Neural crest cell (in vitro differentiated cells): ENCODE results near the gene DYNC1LI1. TPM values are rescaled to one million over a fixed set of nuclear protein-coding genes. Genes with fewer than 3 reads are reported as not detected.

Experiments
- DNase-seq: peaks from one replicate; pipeline ENCODE4 v3.0.0; 2021; ENCODE audit warnings: low read depth, mixed read lengths, low spot score
- H3K27ac Mint-ChIP-seq: one replicate; pipeline ENCODE4 v1.8.0; 2021; ENCODE audit warnings: mild to moderate bottlenecking, mixed read lengths; ENCODE audit not compliant: unreplicated experiment
- H3K27me3 Mint-ChIP-seq: 2 replicates; pipeline ENCODE4 v1.8.0; 2021; ENCODE audit warnings: low read depth, mild to moderate bottlenecking, mixed read lengths
- H3K36me3 Mint-ChIP-seq: 2 replicates; pipeline ENCODE4 v1.8.0; 2021; ENCODE audit warnings: low read depth, mild to moderate bottlenecking, mixed read lengths
- H3K4me1 Mint-ChIP-seq: 2 replicates; pipeline ENCODE4 v1.8.0; 2021; ENCODE audit warnings: mixed read lengths
- H3K4me3 Mint-ChIP-seq: one replicate; pipeline ENCODE4 v1.8.0; 2021; ENCODE audit warnings: mild to moderate bottlenecking, mixed read lengths
- H3K9me3 Mint-ChIP-seq: 2 replicates; pipeline ENCODE4 v1.8.0; 2021; ENCODE audit warnings: mixed read lengths
- total RNA-seq: library from RNA; stranded (reverse); gene quantifications from 2 replicates; pipeline ENCODE4 v1.2.1, GENCODE V29; 2021
- TF ChIP-seq, protein P1 (sequence below): fragments of 200-600 bp; sonication (generic); conservative IDR thresholded peaks from 2 replicates; pipeline ENCODE4 v1.5.0; 2021; ENCODE audit warnings: antibody characterized with exemption, mild to moderate bottlenecking

DYNC1LI1 gene
- total RNA-seq, 1 donor from 2014 or later: 58.7 TPM

DNA sequence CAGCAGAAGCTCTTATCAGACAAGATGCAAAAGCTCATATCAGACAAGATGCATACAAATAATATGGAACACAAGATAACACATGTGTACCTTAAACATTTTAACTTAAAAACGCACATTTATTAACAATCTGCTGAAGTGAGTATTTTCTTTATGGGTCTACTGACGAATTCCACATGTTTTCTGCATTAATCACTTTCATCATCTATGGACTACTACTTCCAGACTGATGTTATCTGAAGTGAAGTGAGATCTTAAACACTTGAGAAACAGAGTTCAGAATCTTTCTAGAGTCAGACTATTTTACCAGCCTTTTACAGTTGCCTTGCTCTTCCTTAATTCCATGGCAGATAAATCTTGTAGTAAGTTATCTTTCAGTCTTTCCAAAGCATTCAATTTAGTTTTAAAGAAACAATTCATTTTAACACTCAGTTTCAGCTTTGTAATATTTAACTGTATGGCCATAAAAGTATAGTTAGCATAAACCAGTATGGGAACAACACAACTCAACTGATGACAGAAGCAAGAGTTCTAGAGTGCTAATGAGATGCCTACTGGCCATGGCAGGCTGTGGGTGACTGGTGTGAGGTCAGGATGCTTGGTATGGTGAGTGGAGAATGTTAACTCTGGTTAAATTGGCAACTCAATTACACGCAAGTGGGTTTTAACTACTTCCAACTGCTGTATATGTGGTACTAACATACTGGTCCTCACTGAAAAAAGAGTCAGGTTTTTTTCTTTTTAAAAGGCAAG is 77.8 kb downstream of the DYNC1LI1 start:
- no peak overlapping the region for H3K4me3 Mint-ChIP-seq
- H3K9me3 Mint-ChIP-seq: no peaks in the 10 kb centered on the region
- TF ChIP-seq, protein P1, sequence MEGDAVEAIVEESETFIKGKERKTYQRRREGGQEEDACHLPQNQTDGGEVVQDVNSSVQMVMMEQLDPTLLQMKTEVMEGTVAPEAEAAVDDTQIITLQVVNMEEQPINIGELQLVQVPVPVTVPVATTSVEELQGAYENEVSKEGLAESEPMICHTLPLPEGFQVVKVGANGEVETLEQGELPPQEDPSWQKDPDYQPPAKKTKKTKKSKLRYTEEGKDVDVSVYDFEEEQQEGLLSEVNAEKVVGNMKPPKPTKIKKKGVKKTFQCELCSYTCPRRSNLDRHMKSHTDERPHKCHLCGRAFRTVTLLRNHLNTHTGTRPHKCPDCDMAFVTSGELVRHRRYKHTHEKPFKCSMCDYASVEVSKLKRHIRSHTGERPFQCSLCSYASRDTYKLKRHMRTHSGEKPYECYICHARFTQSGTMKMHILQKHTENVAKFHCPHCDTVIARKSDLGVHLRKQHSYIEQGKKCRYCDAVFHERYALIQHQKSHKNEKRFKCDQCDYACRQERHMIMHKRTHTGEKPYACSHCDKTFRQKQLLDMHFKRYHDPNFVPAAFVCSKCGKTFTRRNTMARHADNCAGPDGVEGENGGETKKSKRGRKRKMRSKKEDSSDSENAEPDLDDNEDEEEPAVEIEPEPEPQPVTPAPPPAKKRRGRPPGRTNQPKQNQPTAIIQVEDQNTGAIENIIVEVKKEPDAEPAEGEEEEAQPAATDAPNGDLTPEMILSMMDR: no peak
- no peak for DNase-seq
- H3K36me3 Mint-ChIP-seq: peaks cover 4% of the 10 kb centered on the region
- H3K27ac Mint-ChIP-seq: no peak overlapping the region
- H3K4me1 Mint-ChIP-seq: peaks cover 4% of the 10 kb centered on the region
- H3K27me3 Mint-ChIP-seq: no peaks in the 10 kb centered on the region

DNA sequence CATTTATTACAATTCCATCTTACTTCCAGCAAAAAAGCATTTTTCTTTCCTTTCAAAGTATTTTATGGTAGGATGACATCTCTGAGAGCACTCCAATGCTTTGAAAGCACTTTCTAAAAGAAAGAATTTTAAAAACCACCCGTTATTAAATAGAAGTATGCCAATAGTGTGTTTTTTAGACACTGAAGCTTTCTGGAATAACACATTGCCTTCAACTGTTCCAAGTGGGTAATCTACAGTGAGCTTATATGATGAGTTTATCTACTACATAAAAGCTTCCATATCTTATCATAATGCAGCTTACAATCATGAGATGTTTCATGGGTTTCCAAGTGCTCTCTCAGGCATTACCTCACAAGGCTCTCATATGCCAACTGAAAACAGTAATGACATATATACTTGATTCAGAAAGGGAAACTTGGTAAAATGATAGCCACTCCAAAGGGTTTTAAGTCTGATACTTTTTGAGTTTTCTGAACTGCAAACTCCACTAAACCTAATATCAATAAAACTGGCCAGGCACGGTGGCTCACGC is 82.1 kb downstream of the DYNC1LI1 start:
- no peaks in the 10 kb centered on the region for H3K4me1 Mint-ChIP-seq
- TF ChIP-seq, protein P1: no peak
- no peaks in the 10 kb centered on the region for H3K27me3 Mint-ChIP-seq
- DNase-seq: no peak
- no peaks in the 10 kb centered on the region for H3K9me3 Mint-ChIP-seq
- H3K27ac Mint-ChIP-seq: no peak overlapping the region
- H3K4me3 Mint-ChIP-seq: no peak overlapping the region
- peaks cover 7% of the 10 kb centered on the region for H3K36me3 Mint-ChIP-seq

DNA sequence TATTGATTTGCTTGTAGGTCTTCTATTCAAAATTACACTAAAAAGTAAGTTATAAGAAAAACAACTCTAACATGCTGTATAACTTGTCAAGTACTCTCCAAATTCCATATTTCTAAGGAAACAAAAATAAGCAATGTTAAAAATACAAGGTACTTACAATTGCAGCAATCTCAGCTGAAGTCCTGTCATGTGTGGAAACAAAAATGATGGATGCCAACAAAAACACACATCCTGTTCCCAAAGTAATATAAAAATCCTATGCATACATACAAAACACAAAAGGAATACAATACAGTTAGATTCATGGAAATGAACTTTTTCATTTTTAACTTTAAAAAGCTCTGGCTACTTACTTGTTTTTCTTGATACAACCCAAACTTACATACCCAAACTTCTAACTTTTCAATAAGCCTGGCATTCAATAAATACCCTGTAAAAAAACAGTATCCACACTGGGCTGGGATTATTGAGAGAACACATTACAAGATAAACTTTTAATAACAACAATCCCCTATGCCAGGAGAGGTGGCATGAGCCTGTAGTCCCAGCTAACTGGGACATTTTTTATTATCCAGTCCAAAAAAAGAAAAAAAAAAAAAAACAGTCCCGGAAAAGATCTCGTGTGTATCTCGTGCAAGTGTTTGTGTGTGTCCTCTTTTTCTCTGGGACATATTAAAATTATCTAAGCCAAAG is 82.7 kb downstream of the DYNC1LI1 start:
- H3K36me3 Mint-ChIP-seq: peaks cover 7% of the 10 kb centered on the region

DNA sequence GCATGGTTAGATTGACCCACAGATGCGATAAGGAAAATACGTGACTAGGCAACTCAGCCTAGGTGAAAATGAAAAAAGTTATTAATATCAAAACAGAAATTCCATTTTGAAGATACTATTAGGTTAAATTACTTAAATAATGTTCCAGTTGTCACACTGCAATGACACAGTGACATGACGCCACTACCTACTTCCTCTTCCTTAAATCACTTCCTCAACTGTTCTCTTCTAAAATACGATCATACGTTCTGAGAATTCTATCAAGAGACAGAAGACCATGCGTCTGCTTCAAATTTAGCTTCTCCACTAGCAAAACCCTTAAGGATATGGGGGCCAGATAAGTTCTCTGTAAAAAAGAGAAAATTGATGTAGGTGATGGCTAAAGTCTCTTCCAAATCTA is 86.2 kb downstream of the DYNC1LI1 start:
- Mint-ChIP-seq H3K9me3 (no peaks in the 10 kb centered on the region), H3K36me3 (peaks cover 18% of the 10 kb centered on the region), H3K4me3 (no peak overlapping the region), H3K4me1 (peaks cover 4% of the 10 kb centered on the region), H3K27me3 (no peaks in the 10 kb centered on the region), H3K27ac (no peak overlapping the region)
- TF ChIP-seq, protein P1: no peak
- DNase-seq: no peak

More for the DNA sequence above, 82.7 kb downstream of the DYNC1LI1 start:
- H3K27me3 Mint-ChIP-seq: no peaks in the 10 kb centered on the region
- TF ChIP-seq, protein P1: no peak
- H3K9me3 Mint-ChIP-seq: no peaks in the 10 kb centered on the region
- no peaks in the 10 kb centered on the region for H3K4me1 Mint-ChIP-seq
- no peak overlapping the region for H3K4me3 Mint-ChIP-seq
- DNase-seq: no peak
- H3K27ac Mint-ChIP-seq: no peak overlapping the region

DNA sequence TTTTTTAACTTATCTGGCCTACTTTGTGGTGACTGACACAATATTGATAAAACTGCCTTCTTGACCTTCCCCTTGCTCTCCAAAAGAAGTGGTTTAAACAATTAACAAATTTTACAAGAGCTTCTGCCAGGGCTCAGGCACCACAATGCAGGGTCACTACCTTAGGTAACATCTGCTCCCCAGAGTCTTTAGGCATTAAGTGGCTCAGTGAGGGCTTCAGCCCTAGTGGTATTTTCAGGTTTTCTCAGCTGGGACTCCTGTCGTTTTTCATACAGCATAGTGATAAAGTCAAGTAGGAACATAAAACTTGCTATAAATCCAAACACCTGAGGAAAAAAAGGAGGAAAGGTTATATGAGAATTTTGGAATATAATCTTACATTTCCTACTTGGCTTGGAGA is 86.9 kb downstream of the DYNC1LI1 start:
- H3K36me3 Mint-ChIP-seq: peaks cover 18% of the 10 kb centered on the region
- no peak overlapping the region for H3K4me3 Mint-ChIP-seq
- TF ChIP-seq, protein P1: no peak
- H3K27ac Mint-ChIP-seq: no peak overlapping the region
- no peaks in the 10 kb centered on the region for H3K27me3 Mint-ChIP-seq
- peaks cover 4% of the 10 kb centered on the region for H3K4me1 Mint-ChIP-seq
- DNase-seq: no peak
- no peaks in the 10 kb centered on the region for H3K9me3 Mint-ChIP-seq
